OCI-LY7 (cell line): ENCODE measurements around the gene RNF7.

Source experiments
- CTCF ChIP-seq: fragments of 200-600 bp; sonication (generic); conservative IDR thresholded peaks from 2 replicates; pipeline ENCODE4 v1.5.1; 2014; ENCODE audit warnings: mild to moderate bottlenecking, antibody characterized with exemption, low read length, moderate library complexity, mixed read lengths
- EZH2phosphoT487 ChIP-seq: fragments of 200-600 bp; sonication (generic); IDR thresholded peaks from 2 replicates; pipeline ENCODE4 v1.6.1; 2018; ENCODE audit warnings: low read depth, borderline replicate concordance, mild to moderate bottlenecking, mixed run types, antibody characterized with exemption, low read length, moderate library complexity, mixed read lengths

GRCh38 chr3:141699897-141700296 lies 38.2 kb upstream of the RNF7 start:
- no peak for TF ChIP-seq CTCF
- TF ChIP-seq EZH2phosphoT487 = no peak
